K562 (cell line): ENCODE data around the gene NCOA6. TPM values are rescaled to one million over a fixed set of nuclear protein-coding genes. Genes with fewer than 3 reads are reported as not detected.

Experiments
- ATAC-seq: fragments of 200-7000 bp; cut with Tn5 transposase; 3 replicates; pipeline ENCODE4 v1.9.1; 2020; ENCODE audit warnings: moderate library complexity
- BruUV-seq: library from RNA; stranded (reverse); fragments of 400-500 nt; replicated peaks from 2 replicates; lab custom pipeline; 2021; lab: Mats Ljungman, UMichigan
- CTCF ChIA-PET: fragments of 300-600 bp; formaldehyde crosslinking; extraction: SDS; loops from one replicate; lab custom pipeline; 2021; ENCODE audit warnings: low intra/inter-chr PET ratio; lab: Yijun Ruan, JAX
- POLR2A ChIA-PET: fragments of 300-600, 350-650 bp; sonication (Branson Sonifier 250); formaldehyde crosslinking; extraction: SDS; loops from one replicate; lab custom pipeline; 2021; ENCODE audit warnings: antibody characterized with exemption, inconsistent platforms; lab: Yijun Ruan, JAX
- DNase-seq, 4 experiments: peaks; one replicate each; pipeline versions ENCODE4 v3.0.0 to v3.0.0-alpha.2; 2011 to 2018; ENCODE audit warnings: low spot score in 3 of 4, mixed read lengths in 3 of 4; ENCODE audit errors: extremely low read depth in 1 of 4
- FAIRE-seq: peaks from 2 replicates; lab custom pipeline; 2011; peaks lifted over from hg19 to GRCh38; lab: Jason Lieb, UNC
- H2AFZ ChIP-seq: 2 replicates; pipeline ENCODE4 v1.6.0; 2011; ENCODE audit warnings: low read depth, low read length, control low read depth, inconsistent platforms
- H3K27ac ChIP-seq: fragments of 200-600 bp; 3 replicates; pipeline ENCODE4 v1.8.0; 2011; ENCODE audit warnings: low read depth, mild to moderate bottlenecking, control low read depth, inconsistent platforms, low read length, moderate library complexity, mixed read lengths; ENCODE audit errors: extremely low read depth
- H3K27me3 ChIP-seq, 2 experiments: fragments of 300-600 bp in 1 of 2; 2 replicates in 1 of 2; 3 replicates in 1 of 2; pipeline versions ENCODE4 v1.6.0 to v1.8.0; 2011; ENCODE audit warnings: inconsistent platforms in 2 of 2, low read length in 2 of 2, mild to moderate bottlenecking in 1 of 2, mixed read lengths in 1 of 2, moderate library complexity in 1 of 2; ENCODE audit not compliant: control insufficient read depth in 2 of 2, insufficient read depth in 2 of 2
- H3K36me3 ChIP-seq: fragments of 300-600 bp; 3 replicates; pipeline ENCODE4 v1.8.0; 2011; ENCODE audit warnings: mild to moderate bottlenecking, low read length, inconsistent platforms; ENCODE audit not compliant: control insufficient read depth, insufficient read depth
- H3K4me1 ChIP-seq, 2 experiments: fragments of 200-600 bp in 1 of 2; replicated peaks in 1 of 2; 2 replicates in 1 of 2; 3 replicates in 1 of 2; pipeline versions ENCODE4 v1.5.1 to v1.8.0; 2011; ENCODE audit warnings: inconsistent platforms in 2 of 2, low read length in 2 of 2, mild to moderate bottlenecking in 1 of 2, mixed read lengths in 1 of 2, moderate library complexity in 1 of 2; ENCODE audit not compliant: control insufficient read depth in 2 of 2, insufficient read depth in 2 of 2
- H3K4me2 ChIP-seq: 2 replicates; pipeline ENCODE4 v1.6.1; 2011; ENCODE audit warnings: low read length, control low read depth, inconsistent platforms, mixed read lengths; ENCODE audit not compliant: insufficient read depth
- H3K4me3 ChIP-seq: fragments of 200-600 bp; sonication (generic), shearing (Covaris generic); 2 replicates; pipeline ENCODE4 v1.5.1; 2016; ENCODE audit warnings: control low read depth, inconsistent platforms
- H3K79me2 ChIP-seq: fragments of 200-600 bp; 3 replicates; pipeline ENCODE4 v1.8.0; 2011; ENCODE audit warnings: low read length, inconsistent platforms; ENCODE audit not compliant: control insufficient read depth, insufficient read depth
- H3K9ac ChIP-seq, 2 experiments: 2 replicates each; pipeline versions ENCODE4 v1.6.0 to v1.6.1; 2011; ENCODE audit warnings: low read depth in 2 of 2, low read length in 2 of 2, control low read depth in 1 of 2, inconsistent platforms in 1 of 2, mild to moderate bottlenecking in 1 of 2, mixed read lengths in 1 of 2; ENCODE audit not compliant: insufficient read depth in 1 of 2
- H3K9me1 ChIP-seq: one replicate; pipeline ENCODE4 v1.6.0; 2011; ENCODE audit warnings: inconsistent platforms, mild to moderate bottlenecking, low read length, moderate library complexity; ENCODE audit not compliant: control insufficient read depth, insufficient read depth
- H3K9me3 ChIP-seq: replicated peaks from 2 replicates; pipeline ENCODE4 v1.5.1; 2011; ENCODE audit warnings: low read depth, low read length, inconsistent platforms; ENCODE audit not compliant: control insufficient read depth, insufficient read depth
- H4K20me1 ChIP-seq: replicated peaks from 2 replicates; pipeline ENCODE4 v1.6.1; 2011; ENCODE audit warnings: low read length, inconsistent platforms, mixed read lengths; ENCODE audit not compliant: control insufficient read depth, insufficient read depth
- CEBPG ChIP-seq, 3 experiments: fragments of 200-800 bp in 1 of 3; sonication (Bioruptor generic) in 1 of 3; sonication (generic) in 1 of 3; formaldehyde crosslinking in 1 of 3; IDR thresholded peaks in 2 of 3; conservative IDR thresholded peaks in 1 of 3; 2 replicates each; pipeline versions ENCODE4 v1.6.1 to v1.8.0; 2016 to 2022; ENCODE audit warnings: missing compliant biosample characterization in 2 of 3, missing genetic modification characterization in 2 of 3, mild to moderate bottlenecking in 1 of 3, missing genetic modification reagents in 1 of 3
- JUND ChIP-seq, 2 experiments: IDR thresholded peaks; 2 replicates in 1 of 2; 3 replicates in 1 of 2; pipeline ENCODE4 v1.6.1; 2011; ENCODE audit warnings: borderline replicate concordance in 2 of 2, low read depth in 2 of 2, low read length in 2 of 2, improper control_type of control experiment in 1 of 2, missing biosample characterization in 1 of 2, missing genetic modification characterization in 1 of 2, missing genetic modification reagents in 1 of 2
- KDM5B ChIP-seq: fragments of 200-600 bp; sonication (generic); IDR thresholded peaks from 2 replicates; pipeline ENCODE4 v1.6.1; 2012; ENCODE audit warnings: low read depth, mild to moderate bottlenecking, moderate library complexity, low read length, control low read depth, inconsistent platforms; ENCODE audit not compliant: insufficient replicate concordance
- STAT5A ChIP-seq: IDR thresholded peaks from 2 replicates; pipeline ENCODE4 v1.6.1; 2012; ENCODE audit warnings: low read length, inconsistent platforms, borderline replicate concordance
- STAT5B ChIP-seq: fragments of 250-450 bp; sonication (Bioruptor Pico); IDR thresholded peaks from 2 replicates; pipeline ENCODE4 v1.8.0; 2021; ENCODE audit warnings: mild to moderate bottlenecking, inconsistent platforms
- ZNF589 ChIP-seq: fragments of 200-800 bp; sonication (Bioruptor generic); IDR thresholded peaks from 2 replicates; pipeline ENCODE4 v1.6.1; 2016; ENCODE audit warnings: low read depth, missing genetic modification characterization, missing compliant biosample characterization
- ZSCAN29 ChIP-seq: fragments of 450-650 bp; IDR thresholded peaks from 2 replicates; pipeline ENCODE4 v1.6.1; 2017
- WGBS: fragments of 100-300 bp; shearing (Covaris generic); methylation state at CpG from one replicate; pipeline ENCODE4 v1.1.6; 2016; ENCODE audit warnings: low coverage, mixed read lengths; ENCODE audit not compliant: insufficient coverage; ENCODE audit errors: missing lambda C conversion rate; 5-methylcytosine and 5-hydroxymethylcytosine counted together
- in situ Hi-C: fragments of 300-500 bp; cut with MboI; formaldehyde crosslinking; loops from 4 replicates; pipeline ENCODE4 v1.15.0; 2018; ENCODE audit warnings: inconsistent platforms, mixed read lengths
- intact Hi-C: fragments of 100-400 bp; cut with micrococcal nuclease; formaldehyde crosslinking; loops from 2 replicates; pipeline ENCODE4 v1.14.2; 2022
- polyA plus RNA-seq, 8 experiments: library from polyadenylated mRNA; depleted of rRNA in 4 of 8; stranded (reverse) in 5 of 8; unstranded in 3 of 8; fragments of >200 nt; fragmentation: Nextera tagmentation in 2 of 8; fragmentation: Illumina TruSeq in 1 of 8; extraction: Ambion mirVana in 2 of 8; extraction: Trizol in 1 of 8; gene quantifications; 2 replicates each; pipeline versions ENCODE4 v1.2.1 to v1.2.3, GENCODE V29; 2011 to 2014; ENCODE audit warnings: inconsistent platforms in 1 of 8, missing spikeins in 1 of 8
- total RNA-seq, 7 experiments: library from RNA; depleted of rRNA in 6 of 7; stranded (reverse); fragments of >200 nt in 6 of 7; fragmentation: Illumina TruSeq in 2 of 7; extraction: Trizol in 2 of 7; gene quantifications; 2 replicates each; pipeline versions ENCODE4 v1.2.1 to v1.2.3, GENCODE V29; 2011 to 2021; ENCODE audit warnings: low replicate concordance in 1 of 7
- TF ChIP-seq, protein P1 (sequence below): fragments of 250-450 bp; sonication (Bioruptor Pico); IDR thresholded peaks from 2 replicates; pipeline ENCODE4 v1.8.0; 2022; ENCODE audit warnings: inconsistent platforms

NCOA6 gene
- total and polyA plus RNA-seq, 9 of the 15 experiments (the other 6 are each of a cell fraction or from before 2014, with no cell fraction given) = 6.1 to 25.0 (median 9.5) TPM

DNA sequence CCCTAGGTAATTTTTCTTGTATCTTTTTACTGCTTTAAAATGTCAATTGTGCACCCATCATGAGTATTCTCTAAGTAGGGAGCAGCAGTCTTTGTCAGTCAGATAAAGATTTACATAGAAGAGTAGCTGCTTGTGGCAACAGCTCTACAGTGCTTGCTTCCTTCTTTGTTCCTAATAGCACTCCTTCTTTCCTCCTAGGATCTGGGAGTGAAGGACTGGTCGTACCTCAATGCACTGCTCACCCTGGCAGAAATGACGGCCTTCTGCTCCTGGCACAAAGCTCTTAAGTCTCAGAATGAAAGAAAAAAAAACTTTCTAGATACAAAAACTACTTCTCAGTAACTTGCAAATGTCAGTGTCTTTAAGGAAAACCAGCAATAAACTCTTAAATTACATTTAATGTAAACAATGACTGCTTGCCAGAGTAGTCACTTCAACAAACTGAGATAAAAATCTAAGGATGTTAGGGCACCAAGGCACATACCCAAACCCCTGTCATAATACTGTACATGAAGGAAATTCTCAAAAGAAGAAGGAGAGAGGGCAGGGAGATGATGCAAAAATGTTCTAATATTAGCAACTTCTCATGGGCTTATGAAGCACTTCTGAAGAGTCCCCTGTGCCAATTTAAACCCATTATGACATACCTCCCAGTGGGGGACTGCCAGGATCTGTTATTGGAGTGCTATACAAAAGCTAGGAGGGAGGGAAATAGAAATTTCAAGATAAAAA, 34.0 kb downstream of the NCOA6 start:
- TF ChIP-seq, protein P1, sequence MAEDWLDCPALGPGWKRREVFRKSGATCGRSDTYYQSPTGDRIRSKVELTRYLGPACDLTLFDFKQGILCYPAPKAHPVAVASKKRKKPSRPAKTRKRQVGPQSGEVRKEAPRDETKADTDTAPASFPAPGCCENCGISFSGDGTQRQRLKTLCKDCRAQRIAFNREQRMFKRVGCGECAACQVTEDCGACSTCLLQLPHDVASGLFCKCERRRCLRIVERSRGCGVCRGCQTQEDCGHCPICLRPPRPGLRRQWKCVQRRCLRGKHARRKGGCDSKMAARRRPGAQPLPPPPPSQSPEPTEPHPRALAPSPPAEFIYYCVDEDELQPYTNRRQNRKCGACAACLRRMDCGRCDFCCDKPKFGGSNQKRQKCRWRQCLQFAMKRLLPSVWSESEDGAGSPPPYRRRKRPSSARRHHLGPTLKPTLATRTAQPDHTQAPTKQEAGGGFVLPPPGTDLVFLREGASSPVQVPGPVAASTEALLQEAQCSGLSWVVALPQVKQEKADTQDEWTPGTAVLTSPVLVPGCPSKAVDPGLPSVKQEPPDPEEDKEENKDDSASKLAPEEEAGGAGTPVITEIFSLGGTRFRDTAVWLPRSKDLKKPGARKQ (CRISPR knock-in tag) = no peak
- TF ChIP-seq STAT5B (CRISPR knock-in tag) (no peak), ZNF589 (no peak), ZSCAN29 (no peak), STAT5A (no peak), JUND (IDR thresholded peaks at IDR 0.05; ENCODE audit: borderline replicate concordance, low read depth, low read length) (no peak), JUND (tag; IDR thresholded peaks at IDR 0.05; ENCODE audit: borderline replicate concordance, low read depth, low read length) (no peak), KDM5B (no peak), CEBPG (CRISPR knock-in tag; IDR thresholded peaks at IDR 0.05) (no peak), CEBPG (tag; conservative IDR thresholded peaks at IDR 0.05 in 1 of 2, IDR thresholded peaks at IDR 0.05 in 1 of 2) (0 out of 4 replicates have a peak, but pooled peaks of 1 of the 2 experiments have one; percentile 17)
- Histone ChIP-seq H3K4me2 (no peak overlapping the region), H3K9ac (no peak overlapping the region), H4K20me1 (no peaks in the 10 kb centered on the region), H3K9me3 (no peaks in the 10 kb centered on the region), H3K27me3 (no peaks in the 10 kb centered on the region), H3K4me3 (no peak overlapping the region), H3K27ac (no peak overlapping the region), H3K4me1 (no peaks in the 10 kb centered on the region), H3K79me2 (peaks cover 22% of the 10 kb centered on the region), H3K36me3 (peaks cover 17% of the 10 kb centered on the region; the same call in 1 of the 3 replicates), H2AFZ (no peak overlapping the region), H3K9me1 (no peaks in the 10 kb centered on the region)
- 89% methylated on average over 2 of the region's 2 CpGs for WGBS
- no TSS peak for BruUV-seq
- intact Hi-C loops (no loop called here), in situ Hi-C loops (no loop called here)
- ChIA-PET POLR2A (interaction anchor here (0.6 kb wide), 1 partner anchor 25 kb away, joined by 4 read pairs; no protein-coding TSS in a partner anchor), CTCF (no interaction called here)
- DNase-seq (no peak), ATAC-seq (no peak), FAIRE-seq (no peak)
